Measurements from ENCODE around the gene MACROD2. TPM values are rescaled to one million over a fixed set of nuclear protein-coding genes. Genes with fewer than 3 reads are reported as not detected.

The MACROD2 gene
- total RNA-seq, 2 donors from 2014 or later, result 8.0 to 19.4 TPM

DNA sequence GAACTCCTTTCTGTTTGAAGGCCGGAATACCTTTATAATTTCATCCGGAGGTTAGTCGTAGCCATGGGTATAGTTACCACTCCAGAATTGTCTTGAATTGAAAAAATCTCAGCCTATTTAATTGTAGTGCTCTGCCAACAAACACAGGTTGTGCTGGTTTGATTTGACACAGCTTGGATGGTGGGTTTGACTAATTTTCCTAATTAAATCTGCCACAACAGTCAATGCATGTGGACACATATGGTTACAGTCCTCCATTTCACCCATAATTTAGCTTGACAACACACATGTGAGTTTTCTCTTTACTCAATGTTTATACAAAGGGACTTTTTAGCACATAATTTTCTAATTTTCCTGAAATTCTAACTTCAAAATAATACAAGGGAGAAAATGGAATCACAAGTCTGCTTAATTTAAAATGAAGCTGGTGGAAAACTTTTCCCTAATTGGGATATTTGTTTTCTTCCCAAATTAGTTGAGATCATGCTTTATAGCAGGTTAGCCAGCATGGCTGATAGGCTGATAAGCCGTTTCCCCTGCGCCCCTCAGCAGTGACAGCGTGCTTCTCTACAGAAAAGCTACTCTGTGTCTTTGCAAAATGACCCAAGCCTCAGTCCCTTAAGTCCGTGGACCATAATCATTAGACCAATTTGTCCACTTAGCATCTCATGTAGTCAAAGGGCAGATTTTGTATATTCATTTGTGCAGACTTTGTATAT is 805.5 kb downstream of the MACROD2 start:
- no peaks in the 10 kb centered on the region for H3K36me3 ChIP-seq
- no peaks in the 10 kb centered on the region for H3K4me1 ChIP-seq (replicated peaks)
- H3K4me3 ChIP-seq, result no peak overlapping the region
- TF ChIP-seq POLR2AphosphoS5 (IDR thresholded peaks at IDR 0.05), result no peak
- TF ChIP-seq POLR2A (IDR thresholded peaks at IDR 0.05), result no peak
- TF ChIP-seq, protein P1, sequence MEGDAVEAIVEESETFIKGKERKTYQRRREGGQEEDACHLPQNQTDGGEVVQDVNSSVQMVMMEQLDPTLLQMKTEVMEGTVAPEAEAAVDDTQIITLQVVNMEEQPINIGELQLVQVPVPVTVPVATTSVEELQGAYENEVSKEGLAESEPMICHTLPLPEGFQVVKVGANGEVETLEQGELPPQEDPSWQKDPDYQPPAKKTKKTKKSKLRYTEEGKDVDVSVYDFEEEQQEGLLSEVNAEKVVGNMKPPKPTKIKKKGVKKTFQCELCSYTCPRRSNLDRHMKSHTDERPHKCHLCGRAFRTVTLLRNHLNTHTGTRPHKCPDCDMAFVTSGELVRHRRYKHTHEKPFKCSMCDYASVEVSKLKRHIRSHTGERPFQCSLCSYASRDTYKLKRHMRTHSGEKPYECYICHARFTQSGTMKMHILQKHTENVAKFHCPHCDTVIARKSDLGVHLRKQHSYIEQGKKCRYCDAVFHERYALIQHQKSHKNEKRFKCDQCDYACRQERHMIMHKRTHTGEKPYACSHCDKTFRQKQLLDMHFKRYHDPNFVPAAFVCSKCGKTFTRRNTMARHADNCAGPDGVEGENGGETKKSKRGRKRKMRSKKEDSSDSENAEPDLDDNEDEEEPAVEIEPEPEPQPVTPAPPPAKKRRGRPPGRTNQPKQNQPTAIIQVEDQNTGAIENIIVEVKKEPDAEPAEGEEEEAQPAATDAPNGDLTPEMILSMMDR (IDR thresholded peaks at IDR 0.05), result no peak
- H3K9me3 ChIP-seq, result no peaks in the 10 kb centered on the region
- H3K27me3 ChIP-seq (replicated peaks; ENCODE audit: insufficient read depth), result no peaks in the 10 kb centered on the region
- no peak for DNase-seq (ENCODE audit: low spot score)
- intact Hi-C loops (cut with DNase I), result no loop called here
- WGBS, result 88% methylated on average over 7 of the region's 7 CpGs
- H3K27ac ChIP-seq, result no peak overlapping the region

DNA sequence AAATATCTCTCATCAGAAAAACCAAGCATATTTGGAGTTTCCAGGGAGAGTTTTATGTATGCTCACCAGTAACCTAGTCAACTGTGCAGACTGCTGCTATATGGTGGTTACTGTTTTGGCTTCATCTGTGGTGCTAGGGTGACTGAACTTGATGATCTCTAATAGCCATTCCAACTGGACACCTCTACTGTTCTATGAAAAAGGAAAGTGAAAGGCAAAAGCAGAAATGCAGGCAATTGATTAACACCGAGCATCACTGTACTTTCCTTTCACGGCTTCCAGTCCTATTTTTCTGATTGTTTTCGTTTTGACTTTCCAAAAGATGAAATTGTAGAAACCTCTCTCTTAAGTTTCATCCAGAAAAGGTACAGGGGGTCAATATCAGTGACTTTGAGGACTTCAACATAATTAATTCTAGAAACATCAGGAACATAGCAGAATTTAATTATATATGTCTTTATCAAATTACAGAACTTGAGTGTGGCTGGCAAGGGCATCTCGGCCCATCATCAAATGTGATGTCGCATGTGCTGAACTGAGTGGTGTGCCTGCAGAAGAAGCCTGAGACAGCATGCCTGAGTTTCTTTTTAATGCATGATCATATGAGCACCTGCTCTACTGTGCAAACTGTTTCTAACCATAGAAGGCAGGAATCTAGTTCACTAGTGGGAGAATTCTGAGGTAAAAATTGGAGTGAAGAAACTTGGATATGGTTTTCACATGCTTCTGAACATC is 806.4 kb downstream of the MACROD2 start:
- no peak overlapping the region for H3K4me3 ChIP-seq
- no peak for DNase-seq (ENCODE audit: low spot score)
- no peaks in the 10 kb centered on the region for H3K4me1 ChIP-seq (replicated peaks)
- 96% methylated on average over 5 of the region's 5 CpGs for WGBS
- no peaks in the 10 kb centered on the region for H3K36me3 ChIP-seq
- intact Hi-C loops (cut with DNase I), result no loop called here
- H3K9me3 ChIP-seq, result no peaks in the 10 kb centered on the region
- TF ChIP-seq POLR2A (IDR thresholded peaks at IDR 0.05) (no peak), POLR2AphosphoS5 (IDR thresholded peaks at IDR 0.05) (no peak)
- TF ChIP-seq, protein P1 (IDR thresholded peaks at IDR 0.05), result no peak
- H3K27ac ChIP-seq, result no peak overlapping the region
- no peaks in the 10 kb centered on the region for H3K27me3 ChIP-seq (replicated peaks; ENCODE audit: insufficient read depth)

DNA sequence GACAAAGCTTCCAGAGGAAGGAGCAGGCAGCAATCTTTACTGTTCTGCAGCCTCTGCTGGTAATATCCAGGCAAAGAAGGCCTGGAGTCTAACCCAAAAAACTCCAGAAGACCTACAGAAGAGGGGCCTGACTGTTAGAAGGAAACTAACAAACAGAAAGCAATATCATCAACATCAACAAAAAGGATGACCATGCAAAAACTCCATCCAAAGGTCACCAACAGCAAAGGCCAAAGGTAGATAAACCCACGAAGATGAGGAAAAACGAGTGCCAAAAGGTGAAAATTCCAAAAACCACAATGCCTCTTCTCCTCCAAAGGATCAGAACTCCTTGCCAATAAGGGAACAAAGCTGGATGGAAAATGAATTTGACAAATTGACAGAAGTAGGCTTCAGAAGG is 811.9 kb downstream of the MACROD2 start:
- no peak for TF ChIP-seq POLR2A (IDR thresholded peaks at IDR 0.05)
- Histone ChIP-seq H3K36me3 (no peaks in the 10 kb centered on the region), H3K27me3 (replicated peaks; ENCODE audit: insufficient read depth) (no peaks in the 10 kb centered on the region), H3K4me3 (no peak overlapping the region), H3K9me3 (no peaks in the 10 kb centered on the region), H3K27ac (no peak overlapping the region), H3K4me1 (replicated peaks) (no peaks in the 10 kb centered on the region)
- DNase-seq (ENCODE audit: low spot score), result no peak
- intact Hi-C loops (cut with DNase I), result no loop called here
- WGBS, result 89% methylated on average over 2 of the region's 2 CpGs

DNA sequence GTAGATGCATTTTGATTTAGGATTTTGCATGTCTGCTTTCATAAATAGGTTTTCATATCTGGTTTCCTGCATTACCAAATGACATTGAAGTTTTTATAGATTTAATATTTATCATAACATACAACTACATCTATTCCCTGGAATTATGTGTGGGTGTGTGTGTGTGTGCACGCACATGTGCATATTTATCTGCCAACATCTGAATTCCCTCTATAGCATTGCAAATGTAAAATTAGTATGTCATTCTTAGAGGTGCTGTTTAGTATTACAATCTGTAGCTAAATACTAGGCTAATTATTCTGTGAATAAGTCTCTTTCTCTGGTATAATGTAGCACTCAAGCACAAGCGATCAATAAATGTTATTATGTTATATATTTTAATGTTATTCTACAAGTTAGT is 820.0 kb downstream of the MACROD2 start:
- Histone ChIP-seq H3K4me1 (replicated peaks) (no peaks in the 10 kb centered on the region), H3K9me3 (no peaks in the 10 kb centered on the region), H3K27ac (no peak overlapping the region), H3K4me3 (no peak overlapping the region), H3K27me3 (replicated peaks; ENCODE audit: insufficient read depth) (no peaks in the 10 kb centered on the region), H3K36me3 (no peaks in the 10 kb centered on the region)
- 99% methylated on average over 2 of the region's 2 CpGs for WGBS
- intact Hi-C loops (cut with DNase I), result no loop called here
- TF ChIP-seq, protein P1 (IDR thresholded peaks at IDR 0.05), result no peak
- TF ChIP-seq POLR2A (IDR thresholded peaks at IDR 0.05), result no peak
- TF ChIP-seq POLR2AphosphoS5 (IDR thresholded peaks at IDR 0.05), result no peak
- DNase-seq (ENCODE audit: low spot score), result no peak

DNA sequence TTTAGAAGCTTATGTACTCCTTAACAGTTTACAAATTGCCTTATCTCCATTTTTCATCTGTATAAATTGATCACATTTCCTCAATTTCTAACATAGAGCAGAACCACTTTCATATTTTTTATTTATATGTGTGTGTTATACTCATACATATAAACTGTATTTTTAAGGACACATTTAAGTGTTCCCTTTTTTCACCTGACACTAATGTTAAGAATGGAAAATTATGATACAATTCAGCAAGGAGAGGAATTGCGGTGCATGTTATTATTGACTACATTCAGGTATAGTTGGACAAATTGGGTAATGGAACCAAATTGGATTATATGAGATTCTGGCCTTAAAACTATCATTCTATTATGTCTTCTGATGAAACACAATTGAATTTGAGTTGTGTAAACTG is 821.2 kb downstream of the MACROD2 start:
- H3K36me3 ChIP-seq, result no peaks in the 10 kb centered on the region
- DNase-seq (ENCODE audit: low spot score), result no peak

More for the DNA sequence above, 821.2 kb downstream of the MACROD2 start:
- no peaks in the 10 kb centered on the region for H3K9me3 ChIP-seq
- H3K27ac ChIP-seq, result no peak overlapping the region
- H3K4me1 ChIP-seq (replicated peaks), result no peaks in the 10 kb centered on the region
- intact Hi-C loops (cut with DNase I), result no loop called here
- H3K4me3 ChIP-seq, result no peak overlapping the region
- WGBS, result 100% methylated on average over 1 of the region's 1 CpG
- TF ChIP-seq, protein P1 (IDR thresholded peaks at IDR 0.05), result no peak
- no peak for TF ChIP-seq POLR2A (IDR thresholded peaks at IDR 0.05)
- TF ChIP-seq POLR2AphosphoS5 (IDR thresholded peaks at IDR 0.05), result no peak
- no peaks in the 10 kb centered on the region for H3K27me3 ChIP-seq (replicated peaks; ENCODE audit: insufficient read depth)
